ENCODE measurements around the gene CYTH2.

DNA sequence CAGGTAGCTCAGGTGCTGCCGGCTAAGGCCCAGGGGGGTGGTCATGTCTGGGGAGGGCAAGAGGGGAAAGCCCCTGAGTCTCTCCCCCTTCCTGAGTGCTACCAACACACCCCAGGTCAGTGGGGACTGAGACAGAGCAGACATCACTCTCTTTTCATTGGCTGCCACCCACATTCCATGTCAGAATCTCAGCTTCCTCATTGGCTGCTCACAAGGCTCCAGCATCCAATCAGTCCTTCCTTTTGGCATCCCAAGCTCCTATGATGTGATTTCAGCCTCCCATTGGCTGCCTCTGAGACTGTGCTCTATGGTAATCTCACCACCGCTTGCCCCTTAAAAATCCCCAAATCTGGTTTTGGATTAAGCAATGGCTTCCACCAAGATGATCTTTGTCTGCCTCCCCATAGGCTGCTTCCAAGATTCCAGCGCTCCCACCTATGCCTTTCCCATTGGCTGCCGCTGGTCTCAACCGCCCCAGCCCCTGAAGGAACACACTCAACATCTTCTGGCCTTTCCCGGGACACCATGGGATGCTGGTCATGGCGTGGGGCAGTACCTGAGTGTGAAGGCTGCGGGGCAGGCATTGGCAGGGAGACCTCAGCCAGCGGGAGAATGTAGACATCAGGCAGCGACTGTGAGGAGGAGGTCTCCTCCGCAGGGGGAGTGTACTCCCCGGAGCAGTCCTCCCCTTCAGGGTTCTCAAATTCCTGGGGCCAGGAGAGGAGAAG, 40.5 kb downstream of the CYTH2 start:
- TF ChIP-seq, protein P1, sequence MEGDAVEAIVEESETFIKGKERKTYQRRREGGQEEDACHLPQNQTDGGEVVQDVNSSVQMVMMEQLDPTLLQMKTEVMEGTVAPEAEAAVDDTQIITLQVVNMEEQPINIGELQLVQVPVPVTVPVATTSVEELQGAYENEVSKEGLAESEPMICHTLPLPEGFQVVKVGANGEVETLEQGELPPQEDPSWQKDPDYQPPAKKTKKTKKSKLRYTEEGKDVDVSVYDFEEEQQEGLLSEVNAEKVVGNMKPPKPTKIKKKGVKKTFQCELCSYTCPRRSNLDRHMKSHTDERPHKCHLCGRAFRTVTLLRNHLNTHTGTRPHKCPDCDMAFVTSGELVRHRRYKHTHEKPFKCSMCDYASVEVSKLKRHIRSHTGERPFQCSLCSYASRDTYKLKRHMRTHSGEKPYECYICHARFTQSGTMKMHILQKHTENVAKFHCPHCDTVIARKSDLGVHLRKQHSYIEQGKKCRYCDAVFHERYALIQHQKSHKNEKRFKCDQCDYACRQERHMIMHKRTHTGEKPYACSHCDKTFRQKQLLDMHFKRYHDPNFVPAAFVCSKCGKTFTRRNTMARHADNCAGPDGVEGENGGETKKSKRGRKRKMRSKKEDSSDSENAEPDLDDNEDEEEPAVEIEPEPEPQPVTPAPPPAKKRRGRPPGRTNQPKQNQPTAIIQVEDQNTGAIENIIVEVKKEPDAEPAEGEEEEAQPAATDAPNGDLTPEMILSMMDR (IDR thresholded peaks at IDR 0.05; ENCODE audit: low read depth, low read length, poor library complexity, severe bottlenecking): no peak
- no peak for TF ChIP-seq EZH2phosphoT487 (IDR thresholded peaks at IDR 0.05; ENCODE audit: borderline replicate concordance, low read length)

All from DOHH2 (cell line).